Measurements from ENCODE around the gene PKNOX1. TPM values are rescaled to one million over a fixed set of nuclear protein-coding genes. Genes with fewer than 3 reads are reported as not detected.

Gene PKNOX1
- polyA plus RNA-seq, 3 donors, result 9.2 to 11.8 (median 9.9) TPM

- Histone ChIP-seq H3K27me3 (ENCODE audit: control insufficient read depth in 2 of 2, insufficient read depth in 2 of 2, low read length in 2 of 2) (no peaks in the 10 kb centered on the region), H2AFZ (ENCODE audit: insufficient read depth, low read depth, low read length, poor library complexity, severe bottlenecking) (no peak overlapping the region), H3K4me3 (replicated peaks in 1 of 3; ENCODE audit: low read depth in 2 of 3, low read length in 3 of 3) (no peak overlapping the region), H4K20me1 (ENCODE audit: insufficient read depth, low read length) (peaks cover 22% of the 10 kb centered on the region), H3K9me3 (replicated peaks in 1 of 2; ENCODE audit: control insufficient read depth in 1 of 2, insufficient read depth in 1 of 2, low read length in 2 of 2) (no peaks in the 10 kb centered on the region), H3K79me2 (ENCODE audit: insufficient read depth, low read length) (peaks cover 90% of the 10 kb centered on the region), H3K9ac (ENCODE audit: insufficient read depth, low read length, poor library complexity, severe bottlenecking) (no peak overlapping the region), H3K36me3 (replicated peaks in 1 of 2; ENCODE audit: control insufficient read depth in 1 of 2, insufficient read depth in 2 of 2, low read length in 2 of 2) (peaks cover 0 to 6% of the 10 kb centered on the region in 2 donors), H3K4me1 (ENCODE audit: control insufficient read depth in 1 of 2, insufficient read depth in 2 of 2, low read length in 2 of 2) (peaks cover 4 to 7% of the 10 kb centered on the region in 2 donors), H3K4me2 (replicated peaks; ENCODE audit: extremely low read depth, low read length, poor library complexity, severe bottlenecking) (no peak overlapping the region), H3K27ac (ENCODE audit: low read depth in 1 of 2, low read length in 2 of 2) (peak overlapping the region in 1 of 2 donors; percentile 32)
- intact Hi-C loops (cut with micrococcal nuclease), result no loop called here
- peaks cover 13 to 20% of the 10 kb centered on the region in 2 donors for H3K36me3 Mint-ChIP-seq
- TF ChIP-seq CTCF (IDR thresholded peaks at IDR 0.05), result no peak
- no peak for DNase-seq
- H3K4me3 Mint-ChIP-seq, result no peak overlapping the region
- peak overlapping the region in 1 of 7 donors; percentile 48 for H3K27ac Mint-ChIP-seq
- 100% methylated on average over 3 of the region's 5 CpGs for WGBS (ENCODE audit: insufficient coverage)
- peaks cover 0 to 5% (median 1%) of the 10 kb centered on the region in 3 donors for H3K27me3 Mint-ChIP-seq (ENCODE audit: low read depth in 3 of 3)
- no peaks in the 10 kb centered on the region for H3K9me3 Mint-ChIP-seq
- H3K4me1 Mint-ChIP-seq, result peaks cover 30% of the 10 kb centered on the region
These were observed 6.8 kb downstream of the PKNOX1 start for GRCh38 chr21:42981214-42981523.

GRCh38 chr21:42981862-42982261, 7.5 kb downstream of the PKNOX1 start:
- Histone ChIP-seq H2AFZ (ENCODE audit: insufficient read depth, low read depth, low read length, poor library complexity, severe bottlenecking) (no peak overlapping the region), H3K79me2 (ENCODE audit: insufficient read depth, low read length) (peaks cover 90% of the 10 kb centered on the region), H3K9me3 (replicated peaks in 1 of 2; ENCODE audit: control insufficient read depth in 1 of 2, insufficient read depth in 1 of 2, low read length in 2 of 2) (no peaks in the 10 kb centered on the region), H3K9ac (ENCODE audit: insufficient read depth, low read length, poor library complexity, severe bottlenecking) (no peak overlapping the region), H3K4me2 (replicated peaks; ENCODE audit: extremely low read depth, low read length, poor library complexity, severe bottlenecking) (no peak overlapping the region), H3K4me3 (replicated peaks in 1 of 3; ENCODE audit: low read depth in 2 of 3, low read length in 3 of 3) (no peak overlapping the region), H3K4me1 (ENCODE audit: control insufficient read depth in 1 of 2, insufficient read depth in 2 of 2, low read length in 2 of 2) (peaks cover 4 to 5% of the 10 kb centered on the region in 2 donors), H4K20me1 (ENCODE audit: insufficient read depth, low read length) (peaks cover 27% of the 10 kb centered on the region), H3K36me3 (replicated peaks in 1 of 2; ENCODE audit: control insufficient read depth in 1 of 2, insufficient read depth in 2 of 2, low read length in 2 of 2) (peaks cover 0 to 6% of the 10 kb centered on the region in 2 donors), H3K27me3 (ENCODE audit: control insufficient read depth in 2 of 2, insufficient read depth in 2 of 2, low read length in 2 of 2) (no peaks in the 10 kb centered on the region), H3K27ac (ENCODE audit: low read depth in 1 of 2, low read length in 2 of 2) (no peak overlapping the region)
- peaks cover 0 to 5% (median 1%) of the 10 kb centered on the region in 3 donors for H3K27me3 Mint-ChIP-seq (ENCODE audit: low read depth in 3 of 3)
- peak overlapping the region in 2 of 7 donors; percentile 31 to 68 for H3K27ac Mint-ChIP-seq
- peaks cover 24% of the 10 kb centered on the region for H3K4me1 Mint-ChIP-seq
- H3K36me3 Mint-ChIP-seq, result peaks cover 8 to 20% of the 10 kb centered on the region in 2 donors
- TF ChIP-seq CTCF (IDR thresholded peaks at IDR 0.05), result no peak
- 100% methylated on average over 2 of the region's 4 CpGs for WGBS (ENCODE audit: insufficient coverage)
- intact Hi-C loops (cut with micrococcal nuclease), result no loop called here
- peaks cover 0 to under 1% (median 0%) of the 10 kb centered on the region in 7 donors for H3K9me3 Mint-ChIP-seq
- no peak overlapping the region for H3K4me3 Mint-ChIP-seq
- no peak for DNase-seq

Data from CD14-positive monocyte (primary cell).